ENCODE measurements around the gene EEF1AKMT3.

Gene EEF1AKMT3

DNA sequence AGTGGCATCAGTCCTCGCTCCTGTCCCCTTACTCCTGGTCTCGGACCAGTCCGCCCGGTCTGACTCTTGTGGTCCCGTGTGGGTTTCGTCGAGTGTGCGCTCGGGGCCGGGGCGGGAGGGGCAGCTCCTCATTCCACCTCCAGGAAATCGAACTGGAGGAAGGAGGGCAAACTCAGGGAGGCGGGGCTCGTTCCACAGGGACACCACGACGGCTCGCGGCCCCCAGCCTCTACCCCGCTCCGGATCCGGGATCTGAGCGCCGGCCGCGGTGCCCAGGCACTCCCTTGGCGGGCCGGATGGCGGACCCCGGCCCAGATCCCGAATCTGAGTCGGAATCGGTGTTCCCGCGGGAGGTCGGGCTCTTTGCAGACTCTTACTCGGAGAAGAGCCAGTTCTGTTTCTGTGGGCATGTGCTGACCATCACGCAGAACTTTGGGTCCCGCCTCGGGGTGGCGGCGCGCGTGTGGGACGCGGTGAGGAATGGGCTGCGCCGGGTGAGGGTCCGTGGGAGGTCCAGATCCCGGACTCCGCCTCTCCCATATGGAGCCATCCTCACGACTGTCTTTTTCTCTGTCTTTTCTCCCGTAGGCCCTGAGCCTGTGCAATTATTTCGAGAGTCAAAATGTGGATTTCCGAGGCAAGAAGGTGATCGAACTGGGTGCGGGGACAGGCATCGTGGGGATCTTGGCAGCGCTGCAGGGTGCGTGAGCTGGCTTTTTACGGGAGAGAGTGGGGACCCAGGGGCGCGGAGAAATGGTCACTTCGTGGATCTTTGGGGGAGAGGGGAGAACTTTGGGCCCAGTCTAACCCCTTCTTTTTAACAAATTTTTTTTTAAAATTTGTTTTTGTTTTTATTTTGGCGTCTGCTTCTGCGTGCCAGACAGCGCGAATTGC, at the start of gene EEF1AKMT3:
Gene EEF1AKMT3, plus strand, starts transcription at position 186 of the 894 bp plus-strand sequence. Its CDS starts 111 bp downstream, at position 297.
- DNase-seq (ENCODE audit: low read depth in 2 of 2), result no peak

DNA sequence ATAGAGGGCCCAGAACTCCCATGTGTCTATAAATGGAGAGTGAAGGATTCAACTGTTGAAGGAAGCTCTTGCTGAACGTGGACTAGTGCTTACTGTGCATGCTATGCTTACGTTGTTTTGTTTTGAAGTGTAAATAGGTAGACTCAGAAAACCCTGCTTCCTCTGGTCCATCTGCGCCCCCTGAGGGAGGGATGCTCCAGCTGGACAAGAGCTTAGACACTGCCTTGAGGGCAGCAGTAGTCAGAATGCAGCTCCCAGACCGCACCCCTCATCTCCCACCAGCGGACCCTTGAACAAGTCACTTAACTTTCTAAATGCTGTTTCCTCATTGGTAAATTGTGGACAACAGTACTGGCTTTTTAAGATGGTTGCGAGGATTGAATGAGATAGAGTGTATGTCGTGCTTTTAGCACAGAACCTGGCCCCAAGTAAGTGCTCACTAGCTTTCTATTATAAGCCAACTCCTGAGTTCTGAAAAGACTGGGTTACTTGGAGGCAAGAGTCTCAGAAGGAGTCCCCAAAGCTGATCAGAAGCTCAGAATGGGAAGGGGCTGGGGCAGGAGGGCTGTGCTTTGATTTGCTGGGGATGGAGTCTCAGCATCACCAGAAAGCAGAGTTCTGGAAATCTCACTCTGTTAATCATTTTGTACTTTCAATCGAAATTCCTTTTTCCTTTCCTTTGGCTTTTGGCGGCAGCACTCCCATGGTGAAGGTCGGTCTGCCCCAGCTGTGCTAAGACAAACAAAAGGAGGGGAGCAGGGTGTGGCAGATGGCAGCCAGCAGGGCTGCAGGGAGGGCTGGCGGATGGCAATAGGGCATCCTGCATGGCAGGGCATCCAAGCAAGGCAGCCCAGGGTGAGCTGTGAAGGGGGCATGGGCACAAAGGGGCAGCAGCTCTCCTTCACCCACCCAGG, 49.4 kb upstream of the EEF1AKMT3 start:
- no peak for DNase-seq (ENCODE audit: low read depth in 2 of 2)

DNA sequence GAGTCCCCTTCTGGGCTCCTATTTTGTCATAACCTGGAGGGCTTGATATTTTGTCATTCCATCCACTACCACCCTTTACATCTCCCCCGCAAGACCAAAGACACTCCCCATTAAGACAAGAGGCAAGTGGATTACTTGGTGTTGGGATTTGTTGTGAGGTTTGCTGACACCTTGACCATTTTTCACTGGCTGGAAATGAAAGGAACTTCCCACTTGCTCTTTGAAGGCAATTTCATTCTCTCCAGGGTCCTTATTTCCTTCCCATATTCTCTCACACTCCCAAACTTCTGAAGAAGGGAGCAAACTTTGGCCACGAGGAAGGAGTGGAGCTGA, 48.8 kb upstream of the EEF1AKMT3 start:
- DNase-seq (ENCODE audit: low read depth in 2 of 2), result no peak

DNA sequence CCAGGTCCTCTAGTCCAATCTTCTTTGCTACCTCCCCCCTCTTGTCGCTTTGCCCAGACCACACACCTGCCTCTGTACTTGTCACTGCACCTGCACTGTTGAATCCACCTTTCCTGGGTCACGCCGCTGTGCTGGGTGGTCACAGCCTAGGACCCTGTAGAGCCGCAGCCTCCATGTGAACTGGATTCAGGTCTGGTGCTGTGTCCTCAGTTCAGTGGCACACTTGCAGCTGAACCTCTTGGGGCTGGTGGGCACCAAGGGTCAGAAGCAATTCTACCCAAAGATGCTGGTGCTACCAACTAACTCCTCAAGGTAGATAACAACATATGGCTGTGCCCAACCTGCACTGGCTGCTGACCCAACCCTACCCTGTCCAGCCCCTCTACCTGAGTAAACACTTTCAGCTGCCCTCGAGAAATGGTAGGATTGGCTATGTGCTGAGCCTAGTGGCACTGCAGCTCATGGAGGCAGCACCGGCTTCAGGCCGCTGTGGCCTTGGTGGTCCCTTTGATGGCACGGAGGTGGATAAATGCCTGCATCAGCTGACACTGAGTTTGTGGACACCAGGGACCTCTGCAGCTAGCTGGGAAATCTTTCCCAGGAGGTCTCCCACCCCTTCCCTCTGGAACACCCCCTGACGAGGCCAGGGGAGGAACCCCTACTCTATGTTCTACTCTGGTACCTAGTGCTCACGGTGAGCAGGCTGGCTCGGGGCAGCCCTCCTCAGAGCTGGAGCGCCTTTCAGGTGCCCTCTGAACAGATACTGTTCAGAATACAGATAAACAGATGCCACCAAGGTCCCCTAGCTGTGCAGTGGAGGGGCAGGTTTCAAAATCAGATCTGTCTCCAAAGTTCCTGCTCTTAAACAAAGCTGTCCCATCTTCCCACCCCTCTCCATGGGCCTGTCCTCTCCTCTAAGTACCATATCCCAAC, 48.1 kb upstream of the EEF1AKMT3 start:
- DNase-seq (ENCODE audit: low read depth in 2 of 2), result no peak

DNA sequence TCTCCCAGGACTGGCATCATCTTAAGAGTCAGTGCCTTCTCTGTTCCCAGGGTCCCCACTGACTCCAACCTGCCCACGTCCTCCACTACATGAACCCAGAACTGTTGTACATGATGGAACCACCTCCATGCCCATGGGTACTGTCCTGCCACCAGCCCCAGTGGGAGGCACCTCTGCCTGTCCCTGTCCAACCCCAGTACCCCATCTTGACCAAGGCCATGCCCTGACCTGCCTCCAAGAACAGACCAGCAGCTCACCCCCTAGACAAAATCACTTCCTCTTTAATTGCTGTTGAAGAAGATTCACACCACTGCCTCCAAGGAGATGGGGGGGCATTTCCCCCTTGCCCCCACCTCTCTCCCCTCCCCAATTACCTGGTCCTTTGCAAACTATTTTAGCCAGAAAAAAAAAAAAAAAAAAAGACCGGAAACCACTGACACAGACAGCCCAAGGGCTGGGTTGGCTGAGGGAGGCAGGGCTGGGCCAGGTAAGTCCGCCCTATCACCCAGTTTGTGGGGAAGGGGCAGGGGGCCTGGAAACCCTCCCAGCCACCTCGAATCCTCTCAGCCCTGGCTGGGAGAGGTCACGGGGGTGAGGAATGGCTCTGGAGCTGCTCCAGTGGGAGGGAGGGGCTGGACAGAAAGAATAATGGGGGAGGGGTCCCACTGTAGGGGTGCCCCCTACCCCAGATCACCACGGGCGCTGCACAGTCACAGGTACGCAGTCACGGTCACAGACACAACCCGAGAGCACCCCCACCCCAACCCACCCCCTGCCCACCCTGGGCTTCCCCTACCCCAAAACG, 47.3 kb upstream of the EEF1AKMT3 start:
- DNase-seq (ENCODE audit: low read depth in 2 of 2), result no peak

DNA sequence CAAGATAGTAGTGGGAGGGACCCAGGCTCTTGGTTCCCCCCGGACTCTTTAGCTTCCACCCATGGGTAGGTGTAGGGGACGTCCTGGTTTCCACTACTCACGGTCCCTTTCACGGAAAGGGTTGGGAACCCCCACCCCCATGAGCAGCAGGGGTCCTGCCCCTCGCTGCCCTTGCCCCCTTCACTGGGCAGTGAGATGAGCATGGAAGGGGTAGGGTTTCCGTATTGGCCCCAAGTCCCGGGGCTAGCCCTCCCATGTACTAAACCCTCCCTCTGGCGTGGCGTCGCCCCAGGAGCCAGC, 46.6 kb upstream of the EEF1AKMT3 start:
- DNase-seq (ENCODE audit: low read depth in 2 of 2), result no peak

DNA sequence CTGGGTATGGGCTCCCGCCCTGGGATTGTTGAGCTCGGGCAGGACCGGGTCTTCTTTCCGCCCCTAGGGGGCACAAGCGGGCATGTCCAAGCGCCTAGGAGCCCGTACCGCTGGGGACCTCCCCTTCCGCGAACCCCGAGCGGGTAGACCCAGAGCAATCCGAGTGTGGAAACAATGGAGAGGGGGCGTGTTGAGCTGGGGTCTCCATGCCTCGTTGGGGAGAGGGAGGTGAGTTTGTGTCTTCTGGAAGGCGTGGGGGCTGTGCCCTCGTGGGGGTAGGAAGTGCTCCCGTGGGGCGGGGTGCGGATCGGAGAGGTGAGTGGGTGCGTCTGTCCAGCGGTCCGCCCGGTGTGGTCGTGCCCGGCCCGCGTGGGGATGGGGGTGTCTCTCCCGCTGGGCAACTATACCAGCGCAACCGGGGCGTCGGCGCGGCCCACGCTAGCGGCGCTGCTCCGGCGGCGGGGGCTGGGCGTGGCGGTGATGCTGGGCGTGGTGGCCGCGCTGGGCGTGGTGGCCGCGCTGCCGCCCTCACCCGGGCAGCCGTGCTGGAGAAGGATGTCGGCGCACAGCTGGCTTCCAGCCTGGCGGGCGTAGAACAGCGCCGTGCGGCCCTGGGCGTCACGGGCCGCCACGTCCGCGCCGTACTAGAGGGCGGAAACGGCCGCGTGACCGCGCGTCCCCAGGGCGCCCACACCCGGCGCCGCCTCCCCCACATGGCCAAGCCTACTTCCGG, 46.1 kb upstream of the EEF1AKMT3 start:
- no peak for DNase-seq (ENCODE audit: low read depth in 2 of 2)

DNA sequence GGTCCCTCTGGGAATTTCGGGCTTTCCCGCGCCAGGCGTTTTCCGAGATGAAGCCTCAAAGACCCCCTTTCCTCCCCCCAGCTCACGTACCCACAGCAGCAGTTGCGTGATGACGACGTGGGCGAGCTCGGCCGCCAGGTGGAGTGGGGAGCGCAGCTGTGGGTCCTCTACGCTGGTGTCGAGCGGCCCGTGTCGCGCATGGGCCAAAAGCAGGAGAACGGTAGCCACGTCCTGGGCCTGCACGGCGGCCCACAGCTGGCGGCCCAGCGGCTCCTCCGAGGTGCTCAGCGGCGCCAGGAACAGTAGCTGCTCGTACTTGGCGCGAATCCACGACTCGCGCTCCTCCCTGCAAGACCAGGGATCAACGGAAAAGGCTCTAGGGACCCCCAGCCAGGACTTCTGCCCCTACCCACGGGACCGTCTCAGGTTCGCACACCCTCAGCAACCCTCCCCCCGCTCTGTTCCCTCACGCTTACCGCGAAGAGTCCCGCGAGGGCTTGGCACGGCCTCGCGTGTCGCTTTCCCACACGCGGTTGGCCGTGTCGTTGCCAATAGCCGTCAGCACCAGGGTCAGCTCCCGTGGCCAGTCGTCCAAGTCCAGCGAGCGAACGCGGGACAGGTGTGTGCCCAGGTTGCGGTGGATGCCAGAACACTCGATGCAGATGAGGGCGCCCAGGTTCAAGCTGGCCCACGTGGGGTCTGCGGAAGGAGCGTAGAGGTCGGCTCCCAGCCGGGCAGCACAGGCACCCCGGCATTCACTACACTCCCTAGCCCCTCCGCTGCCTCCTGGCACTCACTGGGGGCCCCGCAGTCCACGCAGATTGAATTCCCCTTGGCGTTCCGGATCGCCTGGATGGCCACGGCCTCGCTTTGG, 45.3 kb upstream of the EEF1AKMT3 start:
- DNase-seq (ENCODE audit: low read depth in 2 of 2), result no peak

DNA sequence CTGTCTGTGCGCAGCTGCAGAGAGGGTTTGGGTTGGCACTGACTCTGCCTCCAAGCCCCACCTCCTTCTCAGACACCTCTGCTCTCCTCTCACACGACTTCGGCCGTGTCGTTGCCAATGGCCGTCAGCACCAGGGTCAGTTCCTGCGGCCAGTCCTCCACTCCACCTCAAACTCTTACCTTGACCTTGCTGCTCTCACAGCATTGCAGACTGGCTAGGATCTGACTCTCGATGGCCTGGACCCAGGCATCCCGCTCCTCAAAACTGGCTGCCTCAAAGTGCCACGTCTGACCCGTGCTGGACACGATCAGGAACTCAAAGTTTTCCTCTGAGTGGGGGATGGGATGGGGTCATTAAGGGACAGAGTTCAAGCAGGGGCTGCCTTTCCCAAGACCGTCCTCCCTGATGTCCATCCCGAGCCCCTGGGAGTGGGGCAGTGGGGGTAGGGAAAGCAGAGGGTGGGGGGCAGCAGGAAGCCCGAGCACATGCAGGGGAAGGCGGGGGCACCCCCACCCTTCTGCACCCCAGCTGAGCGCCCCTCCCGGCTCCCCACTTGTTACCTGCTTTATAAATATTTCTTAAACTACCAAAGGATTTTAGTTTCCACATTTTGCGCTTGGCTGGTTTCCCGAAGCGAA, 44.5 kb upstream of the EEF1AKMT3 start:
- DNase-seq (ENCODE audit: low read depth in 2 of 2), result no peak

DNA sequence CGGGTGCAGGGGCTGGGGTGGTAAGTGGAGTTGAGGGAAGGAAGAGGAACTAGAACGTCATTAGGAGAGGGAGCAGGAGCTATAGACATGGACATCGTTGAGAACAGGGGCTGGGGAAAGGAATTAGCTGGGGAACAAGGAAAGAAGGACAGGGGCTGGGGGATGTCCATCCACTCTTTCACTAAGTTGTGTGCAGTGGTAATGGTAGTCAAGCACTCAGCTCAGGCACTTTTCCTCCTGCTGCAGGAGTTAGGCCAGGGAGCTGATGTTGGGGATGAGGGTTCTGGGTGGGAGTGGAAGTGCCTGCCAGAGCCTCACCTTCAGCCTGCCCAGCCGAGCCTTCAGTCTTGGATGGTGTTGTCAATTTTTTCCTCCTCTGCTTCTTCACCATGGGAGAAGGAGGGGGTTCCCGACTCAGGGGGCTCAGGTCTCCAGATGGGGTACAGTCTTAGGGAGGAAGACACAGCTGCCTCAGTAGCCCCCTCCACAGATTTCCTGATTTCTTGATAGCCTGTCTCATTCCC, 43.0 kb upstream of the EEF1AKMT3 start:
- DNase-seq (ENCODE audit: low read depth in 2 of 2), result no peak

DNA sequence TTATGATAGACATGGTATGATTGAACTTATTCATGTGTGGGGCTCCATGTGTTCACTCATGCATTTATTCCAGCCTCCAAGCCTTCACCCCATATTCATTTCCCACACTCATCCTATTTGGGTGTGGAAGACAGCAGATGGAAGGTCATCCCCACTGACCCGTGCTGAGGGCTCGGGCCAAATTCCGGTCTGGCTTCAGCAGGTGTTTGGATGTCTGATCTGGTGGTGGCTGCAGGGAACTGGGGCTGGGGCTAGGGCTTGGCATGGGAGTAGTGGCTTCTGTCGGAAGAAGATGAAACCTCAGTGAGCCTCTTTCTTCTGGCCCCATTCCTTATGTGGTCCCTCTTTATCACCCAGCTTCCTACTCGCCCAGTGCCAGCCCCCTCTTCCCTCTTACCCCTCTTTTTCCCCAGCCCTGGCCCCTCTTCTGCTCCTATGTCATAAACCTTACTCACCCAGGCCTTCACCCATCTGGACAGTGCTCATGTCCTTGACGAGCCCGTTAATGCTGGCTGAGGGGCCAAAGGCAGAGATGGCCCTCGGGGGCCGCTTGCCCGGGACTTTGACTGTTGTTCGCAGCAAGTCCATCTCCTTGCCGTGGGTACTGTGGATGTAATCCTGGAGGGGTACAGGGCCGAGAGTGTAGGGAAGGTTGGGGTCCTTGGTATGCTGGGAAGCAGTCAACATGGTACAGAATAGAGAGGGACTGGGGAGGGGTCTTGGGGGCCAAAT, 41.9 kb upstream of the EEF1AKMT3 start:
- DNase-seq (ENCODE audit: low read depth in 2 of 2), result no peak

DNA sequence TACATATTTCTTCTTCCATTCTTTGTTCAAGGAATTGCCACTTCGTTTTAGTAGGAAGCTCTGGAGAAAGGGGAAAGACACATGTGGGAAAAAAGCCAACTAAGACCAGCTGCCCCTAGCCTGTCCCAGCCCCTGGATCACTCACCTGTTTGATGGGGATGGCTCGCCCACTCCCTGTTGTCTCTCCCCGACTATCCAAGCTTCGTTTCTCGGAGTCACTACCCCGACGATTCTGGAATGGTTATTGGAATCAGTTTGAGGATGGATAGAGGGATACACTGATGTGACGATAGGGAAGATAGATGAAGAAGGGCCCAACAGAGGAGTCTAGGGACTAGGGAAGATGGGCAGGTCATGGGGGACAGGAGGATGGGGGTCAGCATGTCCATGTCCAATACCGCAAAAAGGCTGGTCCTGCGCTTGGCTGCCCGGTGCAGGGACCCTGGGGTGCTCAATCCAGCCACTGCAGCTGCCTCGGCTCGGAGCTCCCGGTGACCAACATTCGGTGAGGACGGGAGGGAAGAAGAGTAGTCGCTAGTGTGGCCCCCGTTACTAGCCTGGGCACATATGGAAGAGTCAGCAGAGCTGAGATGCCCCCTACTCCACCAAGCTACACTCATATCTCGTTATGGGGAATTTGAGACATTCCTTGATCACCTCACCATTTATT, 40.9 kb upstream of the EEF1AKMT3 start:
- DNase-seq (ENCODE audit: low read depth in 2 of 2), result no peak

DNA sequence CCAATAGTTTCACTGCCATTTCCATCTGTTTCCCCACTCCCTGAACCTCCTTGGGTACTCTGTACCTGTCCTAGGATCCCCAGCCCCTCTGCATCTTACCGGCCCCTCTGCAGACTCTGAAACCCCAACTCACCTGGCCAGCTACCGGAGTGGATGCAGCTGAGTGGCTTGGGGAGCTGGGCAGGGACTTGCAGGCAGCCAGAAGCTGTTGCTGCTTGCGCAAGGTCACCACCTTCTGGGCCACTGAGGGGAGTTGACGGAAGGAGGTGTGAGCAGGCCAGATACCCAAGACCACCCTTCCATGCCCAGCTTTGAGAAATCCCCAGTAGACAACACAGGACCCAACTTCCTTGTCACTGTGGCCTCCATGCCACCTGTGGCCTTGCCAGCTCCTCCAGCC, 40.1 kb upstream of the EEF1AKMT3 start:
- DNase-seq (ENCODE audit: low read depth in 2 of 2), result no peak

DNA sequence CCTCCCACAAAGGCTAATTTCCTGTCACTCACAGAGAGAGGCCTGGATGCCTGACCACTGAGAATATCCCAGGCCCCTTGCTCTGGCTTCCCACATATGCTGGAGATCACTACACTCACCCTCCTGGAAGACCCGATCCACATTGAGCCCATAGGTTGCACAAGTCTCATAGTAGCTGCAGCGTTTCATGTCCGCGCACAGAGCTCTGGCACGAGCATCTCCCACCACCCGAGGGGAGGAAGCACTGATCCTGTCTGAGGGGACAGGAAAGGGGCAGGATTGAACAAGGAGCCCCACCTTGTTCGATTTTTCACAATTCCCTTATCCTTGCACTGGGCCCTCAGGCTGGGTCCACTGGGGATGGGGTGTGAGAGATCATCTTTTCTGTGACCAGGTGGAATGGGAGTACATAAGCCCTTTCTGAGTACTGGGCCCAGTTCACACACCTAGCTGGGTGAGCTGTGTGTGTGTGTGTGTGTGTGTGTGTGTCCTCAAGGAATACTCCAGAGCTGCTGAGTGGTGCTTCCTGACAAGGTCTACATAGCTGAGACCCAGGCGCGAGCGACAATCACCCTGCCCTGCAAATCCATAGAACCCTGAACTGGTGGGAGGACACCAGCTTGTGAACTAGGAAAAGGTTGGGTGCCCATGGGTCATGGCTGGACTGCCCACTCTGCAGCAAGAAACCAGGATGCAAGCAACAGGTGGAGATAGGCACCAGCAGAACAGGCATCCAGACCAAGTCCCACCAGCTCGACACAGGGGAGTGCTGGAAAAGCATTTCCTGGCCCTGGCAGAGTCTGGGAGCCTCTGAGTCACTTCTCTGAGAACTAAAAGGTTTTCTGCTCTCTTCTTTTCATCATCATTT, 39.5 kb upstream of the EEF1AKMT3 start:
- DNase-seq (ENCODE audit: low read depth in 2 of 2), result no peak

DNA sequence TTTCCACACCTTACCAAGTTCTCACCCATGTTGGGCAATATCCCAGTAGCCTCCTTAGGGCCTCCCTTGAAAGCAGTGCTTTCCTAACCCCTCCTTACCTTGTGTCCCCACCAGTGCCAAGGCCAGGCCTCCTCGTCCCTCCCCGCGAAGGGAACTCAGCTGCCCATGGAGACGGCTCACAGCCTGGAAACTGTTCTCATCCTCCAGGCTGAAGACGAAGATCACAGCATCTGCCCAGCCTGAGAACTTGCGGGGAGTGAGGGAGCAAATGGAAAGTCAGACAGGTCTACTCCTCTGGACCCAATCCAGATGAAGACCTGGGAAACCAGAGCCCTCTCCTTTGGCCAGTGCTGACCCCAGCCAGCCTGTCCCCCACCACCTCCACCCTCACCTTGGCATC, 38.5 kb upstream of the EEF1AKMT3 start:
- DNase-seq (ENCODE audit: low read depth in 2 of 2), result no peak

DNA sequence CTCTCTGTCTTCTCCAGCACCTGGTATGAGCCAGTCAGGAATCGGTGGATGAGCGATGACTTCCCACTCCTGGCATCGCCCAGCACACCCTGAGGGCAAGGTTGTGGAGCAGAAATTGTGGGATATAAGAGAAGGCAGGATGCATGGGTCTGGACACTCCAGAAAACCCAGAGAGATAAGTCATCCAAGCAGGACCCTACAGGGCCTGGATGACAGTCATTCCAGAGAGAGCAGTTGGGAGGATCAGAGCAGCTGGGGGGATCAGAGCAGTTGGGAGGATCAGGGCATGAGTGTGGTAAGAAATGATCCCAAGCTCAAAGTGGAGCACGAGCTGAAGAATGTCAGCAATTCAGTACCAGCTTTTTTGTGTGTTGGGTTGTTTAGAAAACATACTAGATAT, 37.8 kb upstream of the EEF1AKMT3 start:
- no peak for DNase-seq (ENCODE audit: low read depth in 2 of 2)

Data from stimulated activated CD8-positive, alpha-beta memory T cell treated with anti-CD3 and anti-CD28 coated beads, Interleukin-2, amount 100 ng/mL, for 48 hours (primary cell).